RKO (cell line): ENCODE measurements around the gene LDB1.

ENCODE experiments used
- DNase-seq: peaks from one replicate; pipeline ENCODE4 v3.0.0-alpha.2; 2016; ENCODE audit warnings: low spot score

Gene LDB1

DNA sequence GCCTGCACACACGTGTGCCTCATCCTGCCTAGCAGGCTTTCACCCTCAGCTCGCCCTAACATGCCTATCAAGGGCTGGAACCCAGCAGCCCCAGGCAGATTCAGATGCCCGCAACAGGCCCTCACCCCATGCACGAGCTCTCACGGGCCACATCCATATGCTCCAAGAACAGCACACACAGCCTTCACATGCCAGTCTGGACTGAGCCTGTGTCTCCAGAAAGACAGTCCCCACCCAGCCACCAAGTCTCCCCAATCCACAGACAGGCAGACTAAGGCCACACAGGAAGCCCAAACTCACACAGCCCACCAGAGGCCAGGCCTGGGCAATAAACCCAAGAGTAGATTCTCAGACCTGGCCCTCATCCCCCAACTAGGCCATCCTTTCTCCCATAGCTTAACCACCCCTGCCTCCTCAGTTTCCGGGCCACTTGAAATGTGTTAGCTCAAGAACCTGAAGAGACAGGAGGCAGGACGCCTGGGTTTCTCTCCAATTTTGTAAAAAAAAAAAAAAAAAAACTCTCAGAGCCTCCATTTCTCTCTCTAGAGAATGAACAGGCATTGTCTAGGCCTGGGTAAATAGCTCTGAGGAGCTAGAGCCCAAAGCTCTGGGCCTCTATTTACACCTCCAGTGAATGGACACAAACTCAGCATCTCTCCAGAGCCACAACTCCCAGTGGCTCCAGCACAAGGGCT lies 6.8 kb downstream of the LDB1 start:
- no peak for DNase-seq

DNA sequence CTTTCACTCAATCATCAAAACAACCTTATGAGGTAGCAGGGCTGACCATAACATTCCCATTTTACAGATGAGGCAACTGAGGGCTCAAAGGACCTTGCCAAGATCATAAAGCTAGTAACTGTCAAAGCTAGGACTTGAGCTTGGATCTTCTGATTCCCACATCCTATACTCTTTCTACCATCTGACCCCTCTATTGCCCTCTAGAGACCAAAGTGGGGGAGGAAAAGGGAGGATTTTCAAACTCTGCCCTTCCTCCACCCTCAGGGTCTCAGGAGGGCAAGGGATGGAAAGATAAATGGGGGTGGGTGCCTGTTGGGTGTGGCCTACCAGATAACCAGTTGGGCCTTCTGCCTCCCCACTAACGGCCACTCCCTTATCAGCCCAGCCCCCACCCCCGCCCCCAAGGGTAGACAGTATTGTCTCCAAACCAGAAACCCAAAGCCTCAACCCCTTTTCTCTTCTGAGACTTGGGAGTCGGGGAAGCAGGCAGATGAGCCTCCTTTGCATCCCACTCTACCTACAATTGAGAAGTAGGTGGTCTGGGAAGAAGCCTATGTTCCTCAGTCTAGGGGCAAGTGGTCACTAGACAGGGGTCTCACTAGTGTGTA lies 7.9 kb downstream of the LDB1 start:
- DNase-seq = peak; percentile 42

DNA sequence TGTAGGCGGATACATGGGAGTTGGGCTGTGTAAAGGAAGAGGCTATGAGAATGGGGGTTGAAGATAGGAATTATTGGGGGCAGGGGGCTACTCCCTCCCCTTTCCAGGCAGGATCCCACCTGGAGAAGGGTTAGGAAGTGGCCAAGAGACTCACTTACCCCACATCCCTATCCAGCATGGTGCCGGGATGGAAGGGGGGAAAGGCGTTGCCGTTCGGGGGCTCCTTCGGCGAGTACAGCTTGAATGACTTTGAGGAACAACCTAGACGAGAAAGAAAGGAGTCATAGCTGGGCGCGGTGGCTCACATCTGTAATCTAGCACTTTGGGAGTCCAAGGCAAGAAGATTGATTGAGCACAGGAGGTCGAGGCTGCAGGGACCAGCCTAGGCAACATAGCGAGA lies 8.9 kb downstream of the LDB1 start:
- no peak for DNase-seq

DNA sequence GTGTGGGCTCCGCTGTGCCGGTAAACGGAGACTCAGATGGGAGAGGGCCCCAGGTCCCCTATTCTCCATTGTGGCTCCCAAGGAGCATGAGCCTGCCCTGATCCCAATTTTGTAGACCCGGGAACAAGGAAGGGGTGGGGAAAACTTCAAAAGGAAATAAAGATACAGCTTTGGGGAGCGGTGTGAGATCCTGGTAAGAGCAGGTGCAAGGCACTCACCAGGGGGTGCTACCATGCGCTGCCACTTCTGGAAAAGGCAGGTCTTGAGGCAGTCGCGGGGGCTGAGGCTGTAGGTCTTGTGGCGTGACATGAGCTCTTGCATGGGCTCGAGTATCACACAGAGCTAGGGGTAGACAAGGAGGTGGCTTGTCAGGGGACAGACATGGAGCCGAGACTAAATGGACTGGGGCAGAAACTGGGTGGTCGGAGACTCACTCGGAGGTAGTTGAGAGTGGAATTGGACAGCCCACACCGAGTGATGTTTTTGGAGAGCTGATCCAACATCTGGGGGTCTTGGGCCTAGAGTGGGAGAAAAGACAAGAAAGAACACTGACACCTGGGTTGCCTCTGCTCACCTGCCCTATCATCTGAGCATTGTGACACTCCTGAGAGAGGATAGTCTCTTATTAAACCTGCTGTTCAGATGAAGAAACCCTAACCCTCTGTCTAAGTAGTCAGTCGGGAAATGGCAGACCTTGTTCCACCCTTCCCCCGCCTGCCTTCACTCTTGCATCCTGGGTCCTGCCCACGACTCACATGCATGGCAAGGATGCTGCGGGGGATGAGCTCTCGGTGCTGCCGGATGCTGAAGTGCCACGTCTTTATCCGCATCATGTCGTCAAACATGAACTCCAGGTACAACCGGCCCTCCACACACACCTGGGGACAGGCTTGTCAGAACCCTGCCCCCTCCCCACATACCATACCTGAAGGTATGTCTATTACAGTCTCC lies 10.7 kb downstream of the LDB1 start:
- no peak for DNase-seq

DNA sequence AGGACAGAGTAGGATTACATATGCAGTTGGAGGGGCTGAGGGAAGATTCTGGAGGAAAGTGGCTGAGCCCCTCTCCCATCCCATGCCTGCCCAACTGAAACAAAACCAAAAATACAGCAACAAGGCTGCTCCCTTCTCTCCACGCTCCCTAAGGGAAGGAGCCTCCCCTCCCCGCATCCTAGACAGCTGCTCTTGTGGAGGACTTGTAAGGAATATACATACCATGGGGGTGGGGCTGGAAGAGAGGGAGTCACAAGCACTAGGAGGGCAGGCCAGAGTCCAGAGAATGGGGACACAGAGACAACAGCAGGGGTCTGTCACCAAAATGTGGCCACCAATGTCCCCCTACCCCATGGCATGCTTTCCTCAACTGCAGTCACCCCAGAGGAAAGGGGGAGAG lies 13.2 kb downstream of the LDB1 start:
- no peak for DNase-seq

DNA sequence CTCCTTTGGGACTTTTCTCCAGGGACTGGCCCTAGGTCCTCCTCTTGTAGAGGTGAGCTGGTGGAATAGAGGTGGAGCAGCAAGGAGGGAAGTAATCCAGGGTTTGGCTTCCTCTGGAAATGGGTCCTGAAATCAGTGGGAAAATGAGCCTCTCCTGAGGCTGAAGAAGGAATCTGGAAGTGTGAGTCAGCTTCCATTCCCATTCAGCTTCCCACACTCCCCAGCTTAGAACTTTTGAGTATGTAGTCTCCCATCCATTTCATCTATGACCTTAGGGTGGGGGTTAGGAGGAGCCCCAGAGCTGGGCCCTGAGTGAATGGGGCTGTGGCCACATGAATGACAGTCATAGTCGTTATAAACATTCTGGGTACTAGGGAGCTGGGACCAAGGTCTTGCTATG lies 17.7 kb downstream of the LDB1 start:
- no peak for DNase-seq

DNA sequence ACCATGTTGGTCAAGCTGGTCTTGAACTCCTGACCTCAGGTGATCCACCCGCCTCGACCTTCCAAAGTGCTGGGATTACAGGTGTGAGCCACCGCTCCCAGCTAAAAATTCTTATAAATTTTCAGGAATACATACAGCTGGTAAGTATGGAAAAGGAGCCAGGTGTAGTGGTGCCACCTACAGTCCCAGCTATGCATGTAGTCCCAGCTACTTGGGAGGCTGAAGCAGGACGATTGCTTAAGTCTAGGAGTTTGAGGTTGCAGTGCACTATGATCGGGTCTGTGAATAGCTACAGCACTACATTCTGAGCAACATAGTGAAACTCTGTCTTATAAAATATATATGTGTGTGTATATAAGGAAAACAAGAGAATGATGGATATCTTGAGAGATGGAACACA lies 19.0 kb downstream of the LDB1 start:
- no peak for DNase-seq

DNA sequence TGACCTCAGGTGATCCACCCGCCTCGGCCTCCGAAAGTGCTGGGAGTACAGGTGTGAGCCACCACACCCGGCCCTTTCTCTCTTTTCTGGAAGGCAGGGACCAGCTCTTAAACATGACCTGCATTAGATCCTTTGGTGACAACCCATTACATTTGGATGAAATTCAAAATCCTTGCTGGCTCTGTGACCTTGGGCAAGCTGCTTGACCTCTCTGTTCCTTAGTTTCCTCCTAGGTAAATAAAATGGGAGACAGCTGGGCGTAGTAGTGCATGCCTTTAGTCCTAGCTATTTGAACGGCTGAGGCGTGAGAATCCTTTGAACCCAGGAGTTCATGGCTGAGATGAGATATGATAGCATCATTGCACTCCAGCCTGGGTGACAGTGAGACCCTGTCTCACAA lies 23.7 kb downstream of the LDB1 start:
- no peak for DNase-seq

DNA sequence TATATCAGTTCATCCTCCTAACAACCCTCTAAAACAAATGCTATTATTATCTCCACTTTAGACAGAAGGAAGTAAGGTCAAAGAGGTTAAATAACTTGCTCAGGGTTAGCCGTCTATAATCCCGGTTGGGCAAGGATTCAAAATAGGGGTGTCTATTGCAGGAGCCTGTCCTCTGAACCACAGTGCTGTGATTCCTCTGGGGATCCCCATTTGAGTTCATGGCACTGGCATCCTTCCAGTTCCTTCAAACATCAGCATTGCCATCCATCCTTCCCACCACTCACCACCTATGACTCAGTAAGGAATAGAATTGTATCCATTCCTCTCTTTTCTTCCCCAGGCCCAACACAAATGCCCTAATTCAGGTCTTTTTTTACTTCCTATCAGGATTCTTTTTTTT lies 29.4 kb downstream of the LDB1 start:
- DNase-seq = no peak

DNA sequence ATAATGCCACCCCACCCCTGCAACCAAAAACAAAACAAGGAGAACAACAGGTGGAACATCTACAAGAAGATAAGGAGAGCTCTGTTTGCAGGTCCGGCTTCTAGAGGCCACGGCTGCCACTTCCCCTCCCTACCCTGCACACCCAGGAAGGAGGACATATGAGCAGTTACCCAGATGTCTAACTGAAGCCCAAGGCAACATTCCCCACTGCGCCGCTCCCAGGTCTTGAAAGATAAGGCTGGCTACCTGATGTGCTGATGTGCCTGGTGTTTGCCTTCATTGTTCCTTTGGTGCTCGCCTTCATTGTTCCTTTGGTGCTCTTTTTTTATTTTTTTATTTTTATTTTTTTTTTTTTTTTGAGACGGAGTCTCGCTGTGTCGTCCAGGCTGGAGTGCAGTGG lies 34.0 kb downstream of the LDB1 start:
- DNase-seq = no peak

DNA sequence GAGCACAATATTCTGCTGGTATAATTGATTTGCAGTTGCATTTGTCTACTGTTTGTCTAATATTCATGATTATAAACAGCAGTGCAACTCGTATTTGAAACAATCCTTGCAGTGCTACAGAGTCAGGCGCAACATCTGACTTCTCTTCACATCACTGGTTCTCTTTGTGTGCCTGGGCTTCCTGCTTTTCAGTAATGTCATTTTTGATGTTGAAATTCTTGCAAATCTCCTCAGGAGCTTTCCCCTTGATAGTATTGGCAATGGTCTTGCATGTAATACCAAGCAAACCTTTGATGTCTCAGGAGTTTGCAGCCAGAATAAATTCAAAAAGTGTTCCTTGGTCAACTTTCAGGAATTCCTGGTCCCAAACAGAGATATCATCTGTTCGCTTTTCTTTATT lies 34.8 kb downstream of the LDB1 start:
- DNase-seq = no peak

DNA sequence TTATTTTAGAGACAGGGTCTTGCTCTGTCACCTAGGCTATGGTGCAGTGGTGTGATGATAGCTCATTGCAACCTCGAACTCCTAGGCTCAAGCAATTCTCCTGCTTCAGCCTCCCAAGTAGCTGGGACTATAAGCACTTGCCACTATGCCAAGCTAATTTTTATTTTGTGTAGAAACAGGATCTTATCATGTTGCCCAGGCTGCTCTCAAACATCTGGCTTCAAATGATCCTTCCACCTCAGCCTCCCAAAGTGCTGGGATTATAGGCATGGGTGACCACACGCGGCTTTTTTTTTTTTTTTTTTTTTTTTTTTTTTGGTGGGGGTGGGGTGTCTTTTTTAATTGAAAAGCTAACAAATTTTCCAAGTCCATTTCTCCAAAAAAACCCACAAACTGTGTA lies 36.6 kb downstream of the LDB1 start:
- DNase-seq = no peak

DNA sequence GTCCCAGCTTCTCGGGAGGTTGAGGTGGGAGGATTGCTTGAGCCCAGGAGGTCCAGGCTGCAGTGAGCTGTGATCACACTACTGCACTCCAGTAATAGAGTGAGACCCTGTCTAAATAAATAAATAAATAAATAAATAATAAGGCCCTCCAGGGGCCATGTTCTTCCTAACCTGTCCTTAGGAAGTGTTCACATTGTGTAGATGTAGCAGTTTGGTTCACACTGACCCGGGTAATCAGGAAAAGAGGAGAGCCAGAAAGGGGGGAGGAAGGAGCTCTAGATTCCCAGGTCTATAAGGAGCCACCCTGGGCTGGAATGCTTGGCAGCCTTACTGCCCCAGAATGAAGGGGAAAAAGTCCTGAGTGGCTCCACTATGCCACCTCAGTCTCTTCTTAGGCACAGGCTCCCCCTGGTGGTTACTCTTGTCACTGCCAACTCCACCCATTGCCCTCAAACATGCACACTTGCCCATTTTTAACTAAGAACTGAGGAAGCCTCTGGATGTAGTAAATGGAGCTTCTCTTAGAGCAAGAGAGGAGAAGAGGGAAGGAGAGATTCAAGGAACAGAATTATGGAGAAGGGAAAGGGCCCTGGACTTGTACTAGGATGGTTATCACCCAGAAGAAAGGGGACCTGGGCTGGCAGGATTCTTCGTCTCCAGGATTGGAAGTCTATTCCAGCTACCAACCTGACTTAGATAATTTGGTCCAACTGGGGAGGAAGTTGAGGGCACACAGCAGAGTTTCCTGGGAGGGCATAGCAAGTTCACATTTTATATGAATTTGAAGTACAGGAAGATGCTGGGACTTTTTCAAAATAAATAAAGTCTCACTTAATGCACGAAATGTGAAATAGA lies 47.3 kb downstream of the LDB1 start:
- DNase-seq = peak; percentile 80

DNA sequence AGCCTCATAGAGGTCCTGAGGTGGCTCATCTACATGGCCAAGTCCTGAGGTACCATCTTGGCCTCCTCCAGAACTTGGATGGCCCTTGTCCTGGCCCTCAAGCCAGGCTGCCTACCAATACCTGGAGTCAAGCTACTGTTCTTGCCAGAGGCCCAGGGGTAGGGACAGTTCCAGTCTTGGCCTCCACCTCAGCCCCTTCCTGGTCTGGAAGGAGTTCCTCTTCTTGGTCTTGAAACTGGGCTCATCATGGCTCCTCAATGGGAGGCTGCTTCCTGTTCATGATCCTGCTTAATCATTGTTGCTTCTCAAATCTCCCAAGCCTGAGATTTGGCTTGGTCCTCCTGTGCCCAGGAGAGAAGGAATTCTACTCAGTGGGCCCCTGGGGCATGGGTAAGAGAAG lies 51.1 kb downstream of the LDB1 start:
- DNase-seq = no peak

DNA sequence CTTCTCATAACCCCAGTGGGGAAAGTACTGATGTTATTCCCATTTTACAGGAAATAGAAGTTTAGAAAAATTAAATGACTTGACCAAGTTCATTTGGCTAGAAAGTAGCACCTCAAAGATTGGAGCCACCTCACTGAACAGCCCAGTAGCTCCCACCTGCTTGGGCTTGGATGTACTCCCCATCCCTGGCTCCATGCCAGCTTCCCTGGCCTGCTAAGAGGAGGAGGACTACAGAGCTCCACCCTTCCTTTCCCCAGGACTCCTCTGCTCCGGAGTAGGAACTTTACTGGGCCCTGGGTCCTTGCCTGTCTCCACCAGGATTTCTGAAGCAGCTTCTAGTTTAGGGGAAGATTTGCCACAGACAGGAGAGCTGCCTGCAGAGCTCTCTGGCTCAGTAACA lies 52.0 kb downstream of the LDB1 start:
- no peak for DNase-seq

DNA sequence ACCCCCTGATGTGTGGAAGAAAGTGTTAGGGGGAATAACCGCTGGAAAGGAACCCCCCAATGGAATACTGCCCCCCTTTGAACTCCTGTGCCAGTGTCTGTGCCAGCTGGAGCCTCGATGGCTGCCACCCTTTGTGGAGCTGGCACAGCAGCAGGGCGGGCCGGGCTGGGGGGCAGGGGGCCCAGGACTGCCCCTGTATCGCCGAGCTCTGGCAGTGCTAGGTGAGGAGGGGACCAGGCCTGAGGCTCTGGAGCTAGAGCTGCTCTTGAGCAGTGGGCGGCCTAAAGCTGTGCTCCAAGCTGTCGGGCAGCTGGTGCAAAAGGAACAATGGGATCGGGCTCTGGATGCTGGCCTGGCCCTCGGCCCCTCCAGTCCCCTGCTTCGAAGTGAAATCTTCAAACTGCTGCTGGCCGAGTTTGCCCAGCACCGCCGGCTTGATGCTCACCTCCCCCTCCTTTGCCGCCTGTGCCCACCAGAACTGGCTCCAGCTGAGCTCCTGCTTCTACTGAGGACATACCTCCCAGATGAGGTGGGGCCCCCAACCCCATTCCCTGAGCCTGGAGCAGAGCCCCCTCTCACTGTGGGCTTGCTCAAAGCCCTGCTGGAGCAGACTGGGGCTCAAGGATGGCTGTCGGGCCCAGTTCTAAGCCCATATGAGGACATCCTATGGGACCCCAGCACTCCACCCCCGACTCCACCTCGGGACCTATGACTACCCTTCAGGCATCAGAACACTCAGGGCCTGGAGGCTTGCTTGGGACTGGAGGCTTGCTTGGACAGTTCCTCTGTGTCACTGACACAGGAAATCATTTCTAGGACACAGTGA lies 52.9 kb downstream of the LDB1 start:
- DNase-seq = no peak

DNA sequence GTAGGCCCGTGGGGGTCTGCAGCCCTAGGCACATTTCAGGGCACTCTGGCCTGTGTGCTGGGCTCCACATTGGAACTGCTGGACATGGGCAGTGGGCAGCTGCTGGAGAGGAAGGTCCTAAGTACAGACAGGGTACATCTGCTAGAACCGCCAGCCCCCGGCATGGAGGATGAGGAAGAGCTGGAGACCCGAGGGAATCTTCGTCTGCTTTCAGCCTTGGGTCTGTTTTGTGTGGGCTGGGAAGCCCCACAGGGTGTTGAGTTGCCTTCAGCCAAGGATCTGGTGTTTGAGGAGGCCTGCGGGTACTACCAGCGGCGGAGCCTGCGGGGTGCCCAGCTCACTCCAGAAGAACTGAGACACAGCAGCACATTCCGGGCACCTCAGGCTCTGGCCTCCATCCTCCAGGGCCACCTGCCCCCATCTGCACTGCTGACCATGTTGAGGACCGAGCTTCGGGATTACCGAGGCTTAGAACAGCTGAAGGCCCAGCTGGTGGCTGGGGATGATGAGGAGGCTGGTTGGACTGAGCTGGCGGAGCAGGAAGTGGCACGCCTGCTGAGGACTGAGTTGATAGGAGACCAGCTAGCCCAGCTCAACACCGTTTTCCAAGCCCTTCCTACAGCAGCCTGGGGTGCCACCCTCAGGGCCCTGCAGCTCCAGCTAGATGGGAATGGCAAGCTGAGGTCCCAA lies 53.6 kb downstream of the LDB1 start:
- DNase-seq = no peak

DNA sequence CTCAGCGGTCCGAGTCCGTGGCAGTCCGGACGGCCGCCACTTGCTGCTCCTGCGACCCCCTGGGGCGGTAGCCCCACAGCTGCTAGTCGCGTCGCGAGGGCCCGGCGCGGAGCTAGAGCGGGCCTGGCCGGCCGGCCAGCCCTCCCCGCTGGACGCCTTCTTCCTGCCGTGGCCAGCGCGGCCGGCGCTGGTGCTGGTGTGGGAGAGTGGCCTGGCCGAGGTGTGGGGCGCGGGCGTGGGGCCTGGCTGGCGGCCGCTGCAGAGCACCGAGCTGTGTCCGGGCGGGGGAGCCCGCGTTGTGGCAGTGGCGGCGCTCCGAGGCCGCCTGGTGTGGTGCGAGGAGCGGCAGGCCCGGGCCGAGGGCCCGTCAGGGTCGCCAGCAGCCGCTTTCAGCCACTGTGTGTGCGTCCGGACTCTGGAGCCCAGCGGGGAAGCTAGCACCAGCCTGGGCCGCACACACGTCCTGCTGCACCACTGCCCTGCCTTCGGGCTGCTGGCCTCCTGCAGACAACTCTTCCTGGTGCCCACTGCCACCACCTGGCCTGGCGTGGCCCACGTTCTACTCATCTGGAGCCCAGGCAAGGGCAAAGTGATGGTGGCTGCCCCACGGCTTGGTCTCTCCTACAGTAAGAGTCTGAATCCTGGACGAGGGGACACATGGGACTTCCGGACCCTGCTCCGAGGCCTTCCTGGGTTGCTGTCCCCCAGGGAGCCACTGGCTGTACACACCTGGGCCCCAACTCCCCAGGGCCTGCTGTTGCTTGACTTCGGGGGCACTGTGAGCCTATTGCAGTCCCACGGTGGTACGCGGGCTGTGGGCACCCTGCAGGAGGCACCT lies 54.4 kb downstream of the LDB1 start:
- DNase-seq = peak; percentile 48

DNA sequence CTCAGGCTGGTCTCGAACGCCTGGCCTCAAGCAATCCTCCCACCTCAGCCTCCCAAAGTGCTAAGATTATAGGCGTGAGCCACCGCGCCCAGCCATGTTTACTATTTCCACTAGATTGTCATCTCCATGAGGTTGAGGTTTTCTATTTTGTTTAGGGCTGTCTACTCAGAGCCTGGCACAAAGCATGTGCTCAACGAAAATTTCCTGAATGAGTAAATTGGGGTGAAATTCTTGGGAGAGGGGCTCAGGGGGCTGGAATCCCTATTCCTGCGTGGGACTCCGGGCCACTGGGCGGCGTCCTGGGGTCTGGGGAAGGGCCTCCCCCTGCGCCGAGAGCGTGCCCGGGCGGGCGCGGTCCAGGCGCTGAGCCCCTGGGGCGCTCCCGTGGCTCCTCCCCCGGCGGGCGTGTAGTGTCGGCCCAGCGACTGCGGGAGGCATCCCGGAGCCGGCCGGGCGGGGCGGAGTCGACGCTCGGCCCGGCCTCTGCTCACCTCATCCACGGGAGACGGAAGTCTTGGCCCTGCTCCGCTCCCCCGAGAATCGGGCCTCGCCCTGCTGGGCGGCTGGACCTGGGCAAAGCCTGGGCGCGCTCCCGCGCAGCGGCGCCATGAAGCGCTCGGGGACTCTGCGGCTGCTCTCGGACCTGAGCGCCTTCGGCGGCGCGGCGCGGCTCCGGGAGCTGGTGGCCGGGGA lies 55.2 kb downstream of the LDB1 start, which contains the start of gene HPS6:
Gene HPS6, plus strand, starts transcription at position 482 of the 693 bp plus-strand sequence. Its CDS starts 126 bp downstream, at position 608.
- DNase-seq = peak; percentile 89
